ENCODE data around the gene NMBR.

DNA sequence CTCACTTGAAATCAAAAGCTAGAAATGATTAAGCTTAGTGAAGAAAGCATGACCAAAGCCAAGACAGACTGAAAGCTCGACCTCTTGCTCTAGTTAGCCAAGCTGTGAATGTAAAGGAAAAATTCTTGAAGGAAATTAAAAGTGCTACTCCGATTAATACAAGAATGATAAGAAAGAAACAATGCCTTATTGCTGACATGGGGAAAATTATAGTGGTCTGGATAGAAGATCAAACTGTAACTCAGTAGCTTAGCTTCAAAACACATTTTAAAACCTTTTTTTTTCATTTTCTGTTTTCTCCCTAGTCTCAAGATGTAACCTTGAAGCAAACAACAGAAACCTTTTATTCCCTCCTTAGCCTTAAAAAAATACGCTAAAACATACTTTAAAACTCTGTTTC lies 25.6 kb downstream of the NMBR start:
- TF ChIP-seq CTCF (IDR thresholded peaks at IDR 0.05): no peak
- no peak for TF ChIP-seq POLR2A (IDR thresholded peaks at IDR 0.05)
